ENCODE data around the gene TENT5C.
A peak's percentile ranks its signal among the peaks of the same experiment; 100 is the strongest.

The TENT5C gene

GRCh38 chr1:117616967-117617366 lies 11.1 kb downstream of the TENT5C start (continued):
- TF ChIP-seq ZNF416 (tag by site-specific recombination; IDR thresholded peaks at IDR 0.05) (no peak), ATF2 (tag by site-specific recombination; IDR thresholded peaks at IDR 0.05; ENCODE audit: low read depth) (no peak), ZNF830 (tag by site-specific recombination; IDR thresholded peaks at IDR 0.05; ENCODE audit: low read depth) (no peak), ZNF362 (tag by site-specific recombination; IDR thresholded peaks at IDR 0.05) (no peak), ZNF544 (tag by site-specific recombination; IDR thresholded peaks at IDR 0.05) (no peak), HOXC10 (CRISPR knock-in tag; IDR thresholded peaks at IDR 0.05) (no peak), ZNF274 (IDR thresholded peaks at IDR 0.05; ENCODE audit: low read length) (no peak), ZNF274 (tag by site-specific recombination; IDR thresholded peaks at IDR 0.05; ENCODE audit: borderline replicate concordance) (no peak), ZNF623 (tag by site-specific recombination; IDR thresholded peaks at IDR 0.05) (no peak), ZNF132 (tag by site-specific recombination; IDR thresholded peaks at IDR 0.05; ENCODE audit: borderline replicate concordance) (no peak), KLF17 (tag by site-specific recombination; IDR thresholded peaks at IDR 0.05) (no peak), ZNF473 (tag by site-specific recombination; IDR thresholded peaks at IDR 0.05) (no peak), ZNF677 (tag by site-specific recombination; IDR thresholded peaks at IDR 0.05) (no peak), AEBP2 (tag by site-specific recombination; IDR thresholded peaks at IDR 0.05; ENCODE audit: borderline replicate concordance) (no peak)

- Histone ChIP-seq H3K9me3 (ENCODE audit: control insufficient read depth, insufficient read depth, low read depth, low read length) (no peaks in the 10 kb centered on the region), H3K4me1 (ENCODE audit: control insufficient read depth, insufficient read depth, low read length) (no peaks in the 10 kb centered on the region), H3K4me3 (ENCODE audit: low read depth, low read length) (no peak overlapping the region), H3K36me3 (ENCODE audit: control insufficient read depth in 2 of 2, insufficient read depth in 1 of 2, low read length in 2 of 2) (peaks cover 0 to 12% of the 10 kb centered on the region in 2 experiments; a peak in 1 of 3 replicates), H3K27ac (ENCODE audit: extremely low read depth, low read depth, low read length) (no peak overlapping the region)
- TF ChIP-seq SETDB1 (IDR thresholded peaks at IDR 0.05; ENCODE audit: insufficient read length, low read length), result no peak
- TF ChIP-seq PRDM10 (tag by site-specific recombination; IDR thresholded peaks at IDR 0.05), result peak; percentile 96
- ChIA-PET POLR2A (interaction anchor here (2.1 kb wide), 1 partner anchor 12 kb away, joined by 5 read pairs; the partner anchor contains the start of gene TENT5C), CTCF (interaction anchor here (0.5 to 1.0 kb wide), 4 partner anchors 53 to 172 kb away, joined by 3 to 4 read pairs (median 4); no protein-coding TSS in a partner anchor)
Measured at GRCh38 chr1:117618450-117619122, 12.7 kb downstream of the TENT5C start.

Data from HEK293 (cell line).